Regular cardiac myocyte (primary cell): ENCODE results near the gene C4BPB. TPM values are rescaled to one million over a fixed set of nuclear protein-coding genes. Genes with fewer than 3 reads are reported as not detected.

Source experiments
- total RNA-seq: library from RNA; depleted of rRNA; stranded (reverse); fragments of >200 nt; gene quantifications from 2 replicates; pipeline ENCODE4 v1.2.3, GENCODE V29; 2014

Gene C4BPB
- total RNA-seq, result not detected in 2 replicates

GRCh38 chr1:207088701-207089626, at the start of gene C4BPB:
C4BPB (plus strand) TSS chr1:207088860; CDS start chr1:207089532, 672 bp downstream.

GRCh38 chr1:207051191-207051943, 37.3 kb upstream of the C4BPB start, which contains the start of gene YOD1:
YOD1 (minus strand) TSS chr1:207051208; CDS start chr1:207051030, 178 bp downstream.

GRCh38 chr1:207052911-207053769, 35.5 kb upstream of the C4BPB start, which contains the start of gene PFKFB2:
PFKFB2 (plus strand) TSS chr1:207053275; CDS start chr1:207054718, 1,443 bp downstream.

GRCh38 chr1:207103892-207104373, 15.3 kb downstream of the C4BPB start, which contains the start of gene C4BPA:
C4BPA (plus strand) TSS chr1:207104233; CDS start chr1:207113026, 8,793 bp downstream.

Other genes with a start within 250 kb of the C4BPB start
- not detected in 2 replicates for gene IL20, start 223.2 kb upstream of the C4BPB start, total RNA-seq
- gene IL24, start 191.4 kb upstream of the C4BPB start, total RNA-seq, result 1.7 and 3.7 TPM in 2 replicates
- not detected in 2 replicates for gene FCMR, start 166.9 kb upstream of the C4BPB start, total RNA-seq
- gene PIGR, start 142.4 kb upstream of the C4BPB start, total RNA-seq, result under 0.01 TPM in 2 replicates
- gene FCAMR, start 118.4 kb upstream of the C4BPB start, total RNA-seq, result under 0.01 TPM in 1 of 2 replicates, not detected in the other
- gene C1orf116, start 56.1 kb upstream of the C4BPB start, total RNA-seq, result under 0.01 TPM in 1 of 2 replicates, not detected in the other
- 7.3 and 7.9 TPM in 2 replicates for gene YOD1, start 37.7 kb upstream of the C4BPB start, total RNA-seq
- 1.5 and 6.5 TPM in 2 replicates for gene PFKFB2, start 35.6 kb upstream of the C4BPB start, total RNA-seq
- gene C4BPA, start 15.4 kb downstream of the C4BPB start, total RNA-seq, result not detected in 2 replicates
- 14.2 and 29.9 TPM in 2 replicates for gene CD55, start 232.8 kb downstream of the C4BPB start, total RNA-seq